ENCODE results near the gene SPACA5.
"Not testable (repeated sequence)": the region's sequence is repeated elsewhere in the genome, so short reads cannot be mapped to it uniquely, and the experiment has no call there.

DNA sequence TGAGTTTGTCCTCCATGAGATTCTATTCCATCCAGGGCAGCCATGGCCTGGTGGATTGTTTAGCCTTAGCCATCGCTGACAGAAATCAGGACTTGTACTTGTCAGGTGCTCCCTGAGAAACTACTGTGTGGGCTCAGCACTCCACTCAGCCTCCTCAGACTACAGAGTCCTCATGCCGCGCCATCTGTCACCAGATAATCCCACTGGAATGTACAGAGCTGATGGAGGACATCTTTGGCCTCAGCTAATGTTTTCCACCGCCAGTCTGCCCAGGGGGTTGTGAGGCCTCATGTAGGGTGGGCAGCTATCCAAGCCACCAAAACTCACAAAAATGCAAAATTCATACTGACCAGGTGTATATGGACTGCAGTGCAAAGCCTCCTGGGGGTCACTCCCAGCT lies 48.6 kb upstream of the SPACA5 start:
- TF ChIP-seq, protein P1, sequence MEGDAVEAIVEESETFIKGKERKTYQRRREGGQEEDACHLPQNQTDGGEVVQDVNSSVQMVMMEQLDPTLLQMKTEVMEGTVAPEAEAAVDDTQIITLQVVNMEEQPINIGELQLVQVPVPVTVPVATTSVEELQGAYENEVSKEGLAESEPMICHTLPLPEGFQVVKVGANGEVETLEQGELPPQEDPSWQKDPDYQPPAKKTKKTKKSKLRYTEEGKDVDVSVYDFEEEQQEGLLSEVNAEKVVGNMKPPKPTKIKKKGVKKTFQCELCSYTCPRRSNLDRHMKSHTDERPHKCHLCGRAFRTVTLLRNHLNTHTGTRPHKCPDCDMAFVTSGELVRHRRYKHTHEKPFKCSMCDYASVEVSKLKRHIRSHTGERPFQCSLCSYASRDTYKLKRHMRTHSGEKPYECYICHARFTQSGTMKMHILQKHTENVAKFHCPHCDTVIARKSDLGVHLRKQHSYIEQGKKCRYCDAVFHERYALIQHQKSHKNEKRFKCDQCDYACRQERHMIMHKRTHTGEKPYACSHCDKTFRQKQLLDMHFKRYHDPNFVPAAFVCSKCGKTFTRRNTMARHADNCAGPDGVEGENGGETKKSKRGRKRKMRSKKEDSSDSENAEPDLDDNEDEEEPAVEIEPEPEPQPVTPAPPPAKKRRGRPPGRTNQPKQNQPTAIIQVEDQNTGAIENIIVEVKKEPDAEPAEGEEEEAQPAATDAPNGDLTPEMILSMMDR (IDR thresholded peaks at IDR 0.05): not testable (repeated sequence)
- not testable (repeated sequence) for TF ChIP-seq POLR2A (IDR thresholded peaks at IDR 0.05)

Data from sigmoid colon (tissue), 3 donors.